A549 (cell line): ENCODE data around the gene ARHGDIA.

Experiments used
- CHD4 ChIP-seq: fragments of 200-600 bp; sonication (generic); IDR thresholded peaks from 2 replicates; pipeline ENCODE4 v1.6.1; 2016; ENCODE audit warnings: antibody characterized with exemption, mild to moderate bottlenecking, borderline replicate concordance
- POLR2A ChIP-seq: IDR thresholded peaks from 2 replicates; pipeline ENCODE4 v1.6.1; 2012; ENCODE audit warnings: mild to moderate bottlenecking, low read length

GRCh38 chr17:81824595-81824994 is 46.5 kb downstream of the ARHGDIA start:
- no peak for TF ChIP-seq POLR2A
- no peak for TF ChIP-seq CHD4
